HepG2 (cell line): ENCODE results near the gene RNF114. TPM values are rescaled to one million over a fixed set of nuclear protein-coding genes. Genes with fewer than 3 reads are reported as not detected.

Experiments
- ATAC-seq: fragments of 200-7000 bp; cut with Tn5 transposase; 3 replicates; pipeline ENCODE4 v1.9.1; 2020; ENCODE audit warnings: mild to moderate bottlenecking, moderate library complexity
- BruUV-seq: library from RNA; stranded (reverse); fragments of 400-500 nt; replicated peaks from 2 replicates; lab custom pipeline; 2021; lab: Mats Ljungman, UMichigan
- CTCF ChIA-PET: fragments of 300-600 bp; formaldehyde crosslinking; extraction: SDS; loops from one replicate; lab custom pipeline; 2021; ENCODE audit warnings: low total read pairs, inconsistent platforms, low intra/inter-chr PET ratio; lab: Yijun Ruan, JAX
- POLR2A ChIA-PET: fragments of 350-600 bp; sonication (Branson Sonifier 250); formaldehyde crosslinking; loops from one replicate; lab custom pipeline; 2020; ENCODE audit warnings: antibody characterized with exemption, inconsistent platforms; lab: Yijun Ruan, JAX
- DNase-seq: peaks from one replicate; pipeline ENCODE4 v3.0.0-alpha.2; 2015; ENCODE audit warnings: low spot score
- FAIRE-seq: peaks from 3 replicates; lab custom pipeline; 2011; peaks lifted over from hg19 to GRCh38; lab: Jason Lieb, UNC
- H2AFZ ChIP-seq: one replicate; pipeline ENCODE4 v1.6.1; 2011; ENCODE audit warnings: low read length, inconsistent platforms
- H3K27ac ChIP-seq: fragments of 300-600 bp; 3 replicates; pipeline ENCODE4 v1.8.0; 2011; ENCODE audit warnings: mixed run types, mild to moderate bottlenecking, mixed read lengths, low read length, inconsistent platforms; ENCODE audit not compliant: insufficient read depth; ENCODE audit errors: extremely low read length
- H3K27me3 ChIP-seq, 2 experiments: fragments of 200-600 bp in 1 of 2; 2 replicates in 1 of 2; 3 replicates in 1 of 2; pipeline versions ENCODE4 v1.6.0 to v1.8.0; 2011; ENCODE audit warnings: low read length in 2 of 2, mild to moderate bottlenecking in 2 of 2, moderate library complexity in 2 of 2, inconsistent platforms in 1 of 2; ENCODE audit not compliant: insufficient read depth in 2 of 2, control insufficient read depth in 1 of 2
- H3K36me3 ChIP-seq, 2 experiments: fragments of 200-600 bp in 1 of 2; replicated peaks in 1 of 2; 2 replicates in 1 of 2; 3 replicates in 1 of 2; pipeline versions ENCODE4 v1.5.1 to v1.8.0; 2011; ENCODE audit warnings: low read length in 2 of 2, inconsistent platforms in 1 of 2; ENCODE audit not compliant: insufficient read depth in 2 of 2, control insufficient read depth in 1 of 2
- H3K4me1 ChIP-seq: 2 replicates; pipeline ENCODE4 v1.5.1; 2012; ENCODE audit warnings: low read length, inconsistent platforms; ENCODE audit not compliant: insufficient read depth
- H3K4me2 ChIP-seq: 2 replicates; pipeline ENCODE4 v1.6.0; 2011; ENCODE audit warnings: low read depth, low read length, inconsistent platforms
- H3K4me3 ChIP-seq, 3 experiments: fragments of 200-600 bp in 1 of 3; sonication (generic), shearing (Covaris generic) in 1 of 3; replicated peaks in 1 of 3; 2 replicates each; pipeline ENCODE4 v1.5.1; 2011 to 2016; ENCODE audit warnings: low read length in 3 of 3, inconsistent platforms in 2 of 3, low read depth in 2 of 3, mild to moderate bottlenecking in 2 of 3, control low read depth in 1 of 3, mixed read lengths in 1 of 3; ENCODE audit not compliant: insufficient read depth in 1 of 3
- H3K79me2 ChIP-seq: one replicate; pipeline ENCODE4 v1.6.1; 2011; ENCODE audit warnings: low read length, inconsistent platforms; ENCODE audit not compliant: insufficient read depth
- H3K9ac ChIP-seq: 2 replicates; pipeline ENCODE4 v1.6.0; 2011; ENCODE audit warnings: mild to moderate bottlenecking, low read depth, low read length, inconsistent platforms; ENCODE audit not compliant: insufficient read depth
- H3K9me3 ChIP-seq: 2 replicates; pipeline ENCODE4 v1.5.1; 2012; ENCODE audit warnings: mild to moderate bottlenecking, low read length
- H4K20me1 ChIP-seq: 2 replicates; pipeline ENCODE4 v1.6.0; 2011; ENCODE audit warnings: inconsistent platforms, mild to moderate bottlenecking, low read length, moderate library complexity; ENCODE audit not compliant: insufficient read depth
- CEBPG ChIP-seq: IDR thresholded peaks from 2 replicates; pipeline ENCODE4 v1.6.1; 2016
- ETV5 ChIP-seq: IDR thresholded peaks from 2 replicates; pipeline ENCODE4 v1.6.1; 2018; ENCODE audit warnings: missing biosample characterization, missing genetic modification reagents, inconsistent platforms, borderline replicate concordance
- IKZF4 ChIP-seq: sonication (generic); formaldehyde crosslinking; IDR thresholded peaks from 2 replicates; pipeline ENCODE4 v1.5.1; 2020; ENCODE audit warnings: borderline replicate concordance, mild to moderate bottlenecking, low read depth, missing genetic modification reagents; ENCODE audit errors: not compliant biosample characterization
- JUNB ChIP-seq: sonication (generic); formaldehyde crosslinking; IDR thresholded peaks from 2 replicates; pipeline ENCODE4 v1.8.0; 2022; ENCODE audit warnings: missing genetic modification reagents, mild to moderate bottlenecking, borderline replicate concordance
- JUND ChIP-seq: sonication (generic); formaldehyde crosslinking; IDR thresholded peaks from 2 replicates; pipeline ENCODE4 v1.8.0; 2022; ENCODE audit warnings: mild to moderate bottlenecking, missing genetic modification reagents
- MIER3 ChIP-seq: IDR thresholded peaks from 2 replicates; pipeline ENCODE4 v1.6.1; 2016; ENCODE audit warnings: missing compliant biosample characterization, borderline replicate concordance
- NCOA2 ChIP-seq: sonication (generic); formaldehyde crosslinking; IDR thresholded peaks from 2 replicates; pipeline ENCODE4 v1.8.0; 2022; ENCODE audit warnings: inconsistent platforms
- NFYC ChIP-seq: IDR thresholded peaks from 2 replicates; pipeline ENCODE4 v1.6.1; 2016; ENCODE audit warnings: missing genetic modification reagents, missing compliant biosample characterization
- NR2F6 ChIP-seq, 2 experiments: IDR thresholded peaks; 2 replicates each; pipeline ENCODE4 v1.6.1; 2016; ENCODE audit warnings: antibody characterized with exemption in 1 of 2, mild to moderate bottlenecking in 1 of 2
- RARA ChIP-seq: IDR thresholded peaks from 2 replicates; pipeline ENCODE4 v1.6.1; 2016; ENCODE audit warnings: missing genetic modification reagents, missing compliant biosample characterization
- SAP130 ChIP-seq: IDR thresholded peaks from 2 replicates; pipeline ENCODE4 v1.6.1; 2016; ENCODE audit warnings: low read depth
- SOX6 ChIP-seq, 2 experiments: fragments of 450-650 bp in 1 of 2; sonication (generic) in 1 of 2; formaldehyde crosslinking in 1 of 2; IDR thresholded peaks; 2 replicates each; pipeline versions ENCODE4 v1.4.0 to v1.6.1; 2017 to 2020; ENCODE audit warnings: antibody characterized with exemption in 1 of 2, mild to moderate bottlenecking in 1 of 2, missing genetic modification reagents in 1 of 2
- ZFX ChIP-seq: sonication (generic); formaldehyde crosslinking; IDR thresholded peaks from 2 replicates; pipeline ENCODE4 v1.4.0; 2020; ENCODE audit warnings: mild to moderate bottlenecking, low read depth, missing genetic modification reagents, moderate library complexity
- ZMYM3 ChIP-seq: sonication (generic); formaldehyde crosslinking; IDR thresholded peaks from 2 replicates; pipeline ENCODE4 v1.5.1; 2020; ENCODE audit warnings: mild to moderate bottlenecking, missing genetic modification reagents
- ZNF343 ChIP-seq: sonication (generic); formaldehyde crosslinking; IDR thresholded peaks from 2 replicates; pipeline ENCODE4 v1.4.0; 2020; ENCODE audit warnings: mild to moderate bottlenecking, missing genetic modification reagents
- ZNF614 ChIP-seq: IDR thresholded peaks from 2 replicates; pipeline ENCODE4 v1.6.1; 2018; ENCODE audit warnings: missing biosample characterization, missing genetic modification reagents, inconsistent platforms, borderline replicate concordance
- ZNF652 ChIP-seq: IDR thresholded peaks from 2 replicates; pipeline ENCODE4 v1.6.1; 2016; ENCODE audit warnings: low read depth, borderline replicate concordance
- WGBS: methylation state at CpG from one replicate; pipeline ENCODE4 v1.1.6; 2017; ENCODE audit warnings: low lambda C conversion rate; 5-methylcytosine and 5-hydroxymethylcytosine counted together
- in situ Hi-C: cut with HindIII; loops from 2 replicates; pipeline ENCODE4 v1.10.0; 2017; ENCODE audit warnings: low pct_unique_long_range_greater_than_20kb; ENCODE audit not compliant: extremely low pct_ligation_motif_present
- intact Hi-C: fragments of 100-400 bp; cut with micrococcal nuclease; formaldehyde crosslinking; loops from one replicate; pipeline ENCODE4 v1.10.0; 2022; ENCODE audit not compliant: unreplicated experiment
- polyA plus RNA-seq, 8 experiments: library from polyadenylated mRNA; depleted of rRNA in 3 of 8; stranded (reverse) in 7 of 8; unstranded in 1 of 8; fragments of >200 nt; fragmentation: Illumina TruSeq in 4 of 8; extraction: Trizol in 4 of 8; gene quantifications; 2 replicates each; pipeline versions ENCODE4 v1.2.1 to v1.2.3, GENCODE V29; 2011 to 2016; ENCODE audit warnings: low read depth in 4 of 8, missing spikeins in 1 of 8, mixed read lengths in 1 of 8; ENCODE audit not compliant: insufficient read depth in 1 of 8
- total RNA-seq, 5 experiments: library from RNA; depleted of rRNA; stranded (reverse); fragments of >200 nt; fragmentation: Illumina TruSeq; extraction: Trizol; gene quantifications; 2 replicates each; pipeline ENCODE4 v1.2.3, GENCODE V29; 2016; ENCODE audit warnings: low read depth in 1 of 5
- TF ChIP-seq, protein P1 (sequence below): sonication (generic); formaldehyde crosslinking; IDR thresholded peaks from 2 replicates; pipeline ENCODE4 v1.4.0; 2020; ENCODE audit warnings: mild to moderate bottlenecking, missing genetic modification reagents

The RNF114 gene
- total and polyA plus RNA-seq, 2 of the 13 experiments (the other 11 are each of a cell fraction or from before 2014, with no cell fraction given) = 119 to 126 TPM

DNA sequence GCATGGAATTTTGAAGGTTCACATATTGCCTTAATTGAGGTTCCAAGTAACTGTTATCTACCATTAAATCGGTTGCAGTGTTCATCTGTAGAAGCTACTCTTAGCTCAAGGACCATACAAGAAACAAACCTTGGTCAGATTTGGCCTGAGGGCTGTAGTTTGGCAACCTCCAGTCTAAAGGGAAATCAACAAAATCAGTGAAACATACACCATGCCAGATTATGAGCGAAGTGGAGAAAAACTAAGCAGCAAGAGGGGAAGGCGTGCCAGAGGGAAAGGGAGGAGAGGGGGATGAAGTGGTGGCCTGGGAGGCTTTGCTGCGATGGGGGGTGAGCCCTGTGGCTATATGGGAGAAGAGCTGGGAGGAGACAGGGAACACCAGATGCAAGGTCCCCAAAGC, 37.8 kb downstream of the RNF114 start:
- Histone ChIP-seq H3K4me1 (peaks cover 35% of the 10 kb centered on the region), H3K4me3 (no peak overlapping the region), H2AFZ (no peak overlapping the region), H3K9ac (no peak overlapping the region), H3K27ac (no peak overlapping the region), H3K79me2 (no peaks in the 10 kb centered on the region), H3K27me3 (no peaks in the 10 kb centered on the region), H3K36me3 (no peaks in the 10 kb centered on the region), H3K4me2 (no peak overlapping the region), H4K20me1 (no peaks in the 10 kb centered on the region), H3K9me3 (no peaks in the 10 kb centered on the region)
- intact Hi-C loops (no loop called here), in situ Hi-C loops (no loop called here)
- ChIA-PET POLR2A (no interaction called here), CTCF (no interaction called here)
- WGBS = 63% methylated on average over 4 of the region's 4 CpGs
- no peak for DNase-seq
- TF ChIP-seq ZNF343 (CRISPR knock-in tag) = no peak
- FAIRE-seq = no peak
- no peak for ATAC-seq
- no TSS peak for BruUV-seq

DNA sequence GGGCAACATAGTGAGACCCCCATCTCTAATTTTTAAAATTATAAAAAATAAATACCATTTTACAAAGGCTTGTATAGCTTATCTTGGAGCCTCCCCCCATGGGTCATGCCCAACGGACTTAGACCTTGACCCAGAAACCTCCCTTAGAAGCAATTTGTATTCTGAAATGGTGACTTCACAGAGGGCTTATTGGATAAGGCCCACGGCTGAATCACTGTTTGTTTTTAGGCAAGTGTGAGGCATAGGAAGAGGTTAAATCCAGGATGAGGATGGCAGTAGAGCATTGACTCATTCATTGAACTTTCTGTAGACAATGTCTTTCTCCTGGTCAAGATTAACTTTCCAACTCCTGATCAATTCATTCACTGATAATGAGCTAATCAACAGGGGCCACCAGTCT, 40.3 kb downstream of the RNF114 start:
- peak; percentile 23; the same call in 2 of the 3 replicates for ATAC-seq
- Histone ChIP-seq H3K9ac (no peak overlapping the region), H3K79me2 (no peaks in the 10 kb centered on the region), H3K27me3 (peaks cover under 1 to 22% of the 10 kb centered on the region in 2 experiments), H2AFZ (no peak overlapping the region), H3K36me3 (no peaks in the 10 kb centered on the region), H4K20me1 (no peaks in the 10 kb centered on the region), H3K4me2 (peak overlapping the region; percentile 61), H3K9me3 (no peaks in the 10 kb centered on the region), H3K4me3 (no peak overlapping the region; a peak in 1 of 6 replicates), H3K4me1 (peaks cover 55% of the 10 kb centered on the region), H3K27ac (no peak overlapping the region)
- BruUV-seq = no TSS peak
- FAIRE-seq = peak; percentile 23
- DNase-seq = peak; percentile 90
- ChIA-PET POLR2A (interaction anchor here (0.6 to 1.7 kb wide), 8 partner anchors 11 to 196 kb away, joined by 3 to 8 read pairs (median 4); partner anchors contain the start of gene RNF114), CTCF (interaction anchor here (1.3 to 8.4 kb wide), 2 partner anchors 95 to 109 kb away, joined by 5 to 163 read pairs; no protein-coding TSS in a partner anchor)
- 0% methylated on average over 2 of the region's 2 CpGs for WGBS
- intact Hi-C loops (no loop called here), in situ Hi-C loops (no loop called here)
- 0 out of 2 replicates have a peak, but pooled peaks have one; percentile 54 for TF ChIP-seq JUND (CRISPR knock-in tag)
- peak; percentile 32; the same call in 1 of the 2 replicates for TF ChIP-seq ZNF614 (CRISPR knock-in tag)
- TF ChIP-seq JUNB = peak; percentile 49; the same call in 1 of the 2 replicates
- TF ChIP-seq NCOA2 = 0 out of 2 replicates have a peak, but pooled peaks have one; percentile 43
- peak; percentile 98 for TF ChIP-seq ZNF652 (CRISPR knock-in tag)
- TF ChIP-seq SAP130 = peak; percentile 78
- peak; percentile 79 for TF ChIP-seq NR2F6 (IDR thresholded peaks at IDR 0.05)
- peak; percentile 70; the same call in 1 of the 2 replicates for TF ChIP-seq NR2F6 (CRISPR knock-in tag; IDR thresholded peaks at IDR 0.05)
- peak; percentile 68; the same call in 1 of the 2 replicates for TF ChIP-seq MIER3 (CRISPR knock-in tag)
- peak; percentile 26; the same call in 1 of the 2 replicates for TF ChIP-seq ETV5
- no peak; the same call in 1 of the 2 replicates for TF ChIP-seq CEBPG (CRISPR knock-in tag)
- TF ChIP-seq IKZF4 (CRISPR knock-in tag) = no peak
- TF ChIP-seq, protein P1, sequence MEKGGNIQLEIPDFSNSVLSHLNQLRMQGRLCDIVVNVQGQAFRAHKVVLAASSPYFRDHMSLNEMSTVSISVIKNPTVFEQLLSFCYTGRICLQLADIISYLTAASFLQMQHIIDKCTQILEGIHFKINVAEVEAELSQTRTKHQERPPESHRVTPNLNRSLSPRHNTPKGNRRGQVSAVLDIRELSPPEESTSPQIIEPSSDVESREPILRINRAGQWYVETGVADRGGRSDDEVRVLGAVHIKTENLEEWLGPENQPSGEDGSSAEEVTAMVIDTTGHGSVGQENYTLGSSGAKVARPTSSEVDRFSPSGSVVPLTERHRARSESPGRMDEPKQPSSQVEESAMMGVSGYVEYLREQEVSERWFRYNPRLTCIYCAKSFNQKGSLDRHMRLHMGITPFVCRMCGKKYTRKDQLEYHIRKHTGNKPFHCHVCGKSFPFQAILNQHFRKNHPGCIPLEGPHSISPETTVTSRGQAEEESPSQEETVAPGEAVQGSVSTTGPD (CRISPR knock-in tag) = 0 out of 2 replicates have a peak, but pooled peaks have one; percentile 29
- TF ChIP-seq SOX6 (IDR thresholded peaks at IDR 0.05) = no peak
- peak; percentile 57; the same call in 1 of the 2 replicates for TF ChIP-seq SOX6 (CRISPR knock-in tag; IDR thresholded peaks at IDR 0.05)
- 0 out of 2 replicates have a peak, but pooled peaks have one; percentile 12 for TF ChIP-seq NFYC (CRISPR knock-in tag)
- TF ChIP-seq ZMYM3 (CRISPR knock-in tag) = 0 out of 2 replicates have a peak, but pooled peaks have one; percentile 9
- peak; percentile 89 for TF ChIP-seq RARA (CRISPR knock-in tag)
- TF ChIP-seq ZFX (CRISPR knock-in tag) = 0 out of 2 replicates have a peak, but pooled peaks have one; percentile 26
